Mesothelial cell of epicardium (in vitro differentiated cells): ENCODE measurements around the gene LAMTOR2. TPM values are rescaled to one million over a fixed set of nuclear protein-coding genes. Genes with fewer than 3 reads are reported as not detected.

ENCODE experiments used
- DNase-seq, 2 experiments: peaks; one replicate each; pipeline ENCODE4 v3.0.0; 2021; ENCODE audit warnings: low spot score in 2 of 2; ENCODE audit not compliant: unreplicated experiment in 2 of 2
- H3K27ac Mint-ChIP-seq: 2 replicates; pipeline ENCODE4 v1.8.0; 2021; ENCODE audit warnings: mixed read lengths
- H3K27me3 Mint-ChIP-seq: 2 replicates; pipeline ENCODE4 v1.8.0; 2021; ENCODE audit warnings: low read depth, mixed read lengths
- H3K36me3 Mint-ChIP-seq: 2 replicates; pipeline ENCODE4 v1.8.0; 2021; ENCODE audit warnings: mixed read lengths
- H3K4me1 Mint-ChIP-seq: 2 replicates; pipeline ENCODE4 v1.8.0; 2021; ENCODE audit warnings: mixed read lengths
- H3K4me3 Mint-ChIP-seq: 2 replicates; pipeline ENCODE4 v1.8.0; 2021; ENCODE audit warnings: mild to moderate bottlenecking, moderate library complexity, mixed read lengths
- H3K9me3 Mint-ChIP-seq: 2 replicates; pipeline ENCODE4 v1.8.0; 2021; ENCODE audit warnings: mixed read lengths
- total RNA-seq: library from RNA; stranded (reverse); gene quantifications from 3 replicates; pipeline ENCODE4 v1.2.1, GENCODE V29; 2021
- TF ChIP-seq, protein P1 (sequence below): fragments of 200-600 bp; sonication (generic); IDR thresholded peaks from one replicate; pipeline ENCODE4 v1.5.0; 2021; ENCODE audit warnings: antibody characterized with exemption; ENCODE audit not compliant: unreplicated experiment

LAMTOR2 gene
- total RNA-seq, 1 donor from 2014 or later, result 39.5 TPM

DNA sequence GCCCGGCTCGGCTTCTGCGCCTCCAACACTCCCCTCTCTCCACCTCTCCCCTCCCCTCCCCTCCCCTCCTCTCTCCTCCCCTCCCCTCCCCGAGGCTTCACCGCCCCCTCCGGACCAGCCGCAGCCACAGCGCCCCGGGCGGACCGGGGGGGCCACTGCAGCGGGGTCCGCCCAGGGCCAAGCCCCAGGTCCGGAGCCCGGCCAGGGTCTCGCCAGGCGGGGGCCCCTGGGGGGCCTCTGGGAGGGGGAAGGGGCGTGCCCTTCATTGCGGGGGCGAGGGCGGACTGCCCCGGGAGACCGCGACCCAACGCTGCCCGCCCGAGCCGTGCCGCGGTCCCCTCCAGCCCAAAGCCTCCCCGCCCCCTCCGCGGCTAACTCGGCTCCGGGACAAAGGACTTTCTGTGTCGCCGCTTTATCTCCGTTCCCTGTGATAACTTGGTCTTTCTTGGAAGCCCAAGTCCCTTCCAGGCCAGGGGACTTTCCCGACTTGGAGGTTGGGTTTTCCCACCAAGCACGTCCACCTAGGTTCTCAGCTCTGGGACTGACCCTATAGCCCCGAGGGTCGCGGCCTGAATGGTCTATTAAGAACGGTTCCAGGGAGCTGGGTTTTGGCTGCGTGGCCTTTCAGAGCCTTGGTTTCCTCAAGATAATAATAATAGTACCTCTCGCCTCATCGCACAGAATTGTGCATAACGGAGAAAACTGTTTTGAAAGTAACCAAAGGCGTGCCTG, 648 bp upstream of the LAMTOR2 start, which contains the start of gene UBQLN4:
TSS of gene UBQLN4 (minus strand) at position 31 of the 732 bp plus-strand sequence. CDS start 97 bp downstream, outside the sequence.
- H3K9me3 Mint-ChIP-seq, result no peaks in the 10 kb centered on the region
- H3K4me1 Mint-ChIP-seq, result peaks cover 21% of the 10 kb centered on the region
- peak within 1 kb of the TSS; percentile 96 for H3K4me3 Mint-ChIP-seq
- H3K36me3 Mint-ChIP-seq, result peaks cover 8% of the 10 kb centered on the region
- TF ChIP-seq, protein P1, sequence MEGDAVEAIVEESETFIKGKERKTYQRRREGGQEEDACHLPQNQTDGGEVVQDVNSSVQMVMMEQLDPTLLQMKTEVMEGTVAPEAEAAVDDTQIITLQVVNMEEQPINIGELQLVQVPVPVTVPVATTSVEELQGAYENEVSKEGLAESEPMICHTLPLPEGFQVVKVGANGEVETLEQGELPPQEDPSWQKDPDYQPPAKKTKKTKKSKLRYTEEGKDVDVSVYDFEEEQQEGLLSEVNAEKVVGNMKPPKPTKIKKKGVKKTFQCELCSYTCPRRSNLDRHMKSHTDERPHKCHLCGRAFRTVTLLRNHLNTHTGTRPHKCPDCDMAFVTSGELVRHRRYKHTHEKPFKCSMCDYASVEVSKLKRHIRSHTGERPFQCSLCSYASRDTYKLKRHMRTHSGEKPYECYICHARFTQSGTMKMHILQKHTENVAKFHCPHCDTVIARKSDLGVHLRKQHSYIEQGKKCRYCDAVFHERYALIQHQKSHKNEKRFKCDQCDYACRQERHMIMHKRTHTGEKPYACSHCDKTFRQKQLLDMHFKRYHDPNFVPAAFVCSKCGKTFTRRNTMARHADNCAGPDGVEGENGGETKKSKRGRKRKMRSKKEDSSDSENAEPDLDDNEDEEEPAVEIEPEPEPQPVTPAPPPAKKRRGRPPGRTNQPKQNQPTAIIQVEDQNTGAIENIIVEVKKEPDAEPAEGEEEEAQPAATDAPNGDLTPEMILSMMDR, result no peak
- peak; percentile 80 to 81 for DNase-seq
- H3K27ac Mint-ChIP-seq, result peak within 1 kb of the TSS; percentile 99
- no peaks in the 10 kb centered on the region for H3K27me3 Mint-ChIP-seq

- Mint-ChIP-seq H3K4me1 (peaks cover 21% of the 10 kb centered on the region), H3K27ac (peak overlapping the region; percentile 99), H3K9me3 (no peaks in the 10 kb centered on the region), H3K36me3 (no peaks in the 10 kb centered on the region), H3K4me3 (peak overlapping the region; percentile 96), H3K27me3 (no peaks in the 10 kb centered on the region)
- TF ChIP-seq, protein P1, result no peak
- DNase-seq, result no peak
Observed at GRCh38 chr1:156055281-156056048, 883 bp downstream of the LAMTOR2 start.

DNA sequence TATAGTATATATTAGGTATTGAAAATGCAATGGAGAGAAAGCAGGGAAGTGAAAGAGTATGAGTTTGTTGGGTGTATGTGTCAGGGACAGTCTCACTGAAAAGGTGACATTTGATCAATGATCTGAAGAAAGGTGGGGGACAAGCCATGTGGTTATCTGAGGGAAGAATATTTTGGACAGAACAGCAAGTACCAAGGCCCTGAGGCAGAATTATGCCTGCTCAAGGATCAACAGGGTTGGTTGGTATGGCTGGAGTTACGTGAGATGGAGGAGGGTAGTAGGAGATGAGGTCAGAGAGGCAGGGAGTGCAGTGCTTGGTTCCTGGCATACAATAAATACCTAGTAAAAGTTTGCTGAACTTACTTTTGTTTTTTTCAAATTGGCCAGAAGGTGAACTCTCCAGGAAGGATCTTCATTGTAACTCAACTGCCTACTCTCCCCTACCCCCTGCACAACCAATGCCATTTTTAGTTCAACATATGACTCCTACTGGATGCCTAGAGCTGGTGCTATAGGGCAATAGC, 1.8 kb downstream of the LAMTOR2 start:
- TF ChIP-seq, protein P1, result no peak
- Mint-ChIP-seq H3K36me3 (no peaks in the 10 kb centered on the region), H3K27ac (no peak overlapping the region), H3K9me3 (no peaks in the 10 kb centered on the region), H3K27me3 (no peaks in the 10 kb centered on the region), H3K4me1 (peaks cover 28% of the 10 kb centered on the region), H3K4me3 (peak overlapping the region; percentile 11)
- no peak for DNase-seq

DNA sequence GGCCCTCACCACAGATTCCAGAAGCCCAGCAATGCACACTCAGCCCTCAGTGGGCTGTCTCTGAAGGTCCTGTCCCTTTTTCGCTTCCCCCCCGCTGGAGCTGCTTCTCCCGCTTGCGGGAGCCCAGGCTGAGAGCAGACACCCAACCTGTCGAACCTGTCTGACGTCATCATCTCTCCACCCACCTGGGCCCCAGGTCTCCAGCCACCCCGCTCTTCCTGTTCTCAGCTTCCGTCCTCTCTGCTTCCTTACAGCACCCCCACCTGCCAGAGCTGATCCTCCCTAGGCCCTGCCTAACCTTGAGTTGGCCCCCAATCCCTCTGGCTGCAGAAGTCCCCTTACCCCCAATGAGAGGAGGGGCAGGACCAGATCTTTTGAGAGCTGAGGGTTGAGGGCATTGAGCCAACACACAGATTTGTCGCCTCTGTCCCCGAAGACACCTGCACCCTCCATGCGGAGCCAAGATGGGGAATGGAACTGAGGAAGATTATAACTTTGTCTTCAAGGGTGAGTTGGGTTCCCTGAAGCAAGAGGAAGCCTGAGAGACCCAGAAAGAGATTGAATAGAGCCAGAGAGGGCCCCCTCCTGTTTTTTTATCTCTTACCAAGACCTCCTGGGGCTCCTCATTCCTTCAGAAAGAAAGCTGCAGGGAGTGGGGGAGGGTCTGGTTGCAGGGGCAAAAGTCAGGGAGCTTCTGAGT, 6.5 kb downstream of the LAMTOR2 start, which contains the start of gene RAB25:
TSS of gene RAB25 (plus strand) at position 224 of the 700 bp plus-strand sequence. CDS start at position 465, 241 bp downstream.
- Mint-ChIP-seq H3K9me3 (no peaks in the 10 kb centered on the region), H3K27me3 (no peaks in the 10 kb centered on the region), H3K36me3 (no peaks in the 10 kb centered on the region), H3K4me1 (peaks cover 18% of the 10 kb centered on the region), H3K4me3 (peak within 1 kb of the TSS; percentile 75), H3K27ac (peak within 1 kb of the TSS; percentile 94)
- DNase-seq, result peak in 1 of 2 experiments; percentile 70
- TF ChIP-seq, protein P1, result no peak

GRCh38 chr1:156062189-156062588, 7.6 kb downstream of the LAMTOR2 start:
- Mint-ChIP-seq H3K27me3 (no peaks in the 10 kb centered on the region), H3K4me3 (peak overlapping the region; percentile 75), H3K4me1 (peaks cover 18% of the 10 kb centered on the region), H3K27ac (peak overlapping the region; percentile 94), H3K9me3 (no peaks in the 10 kb centered on the region), H3K36me3 (peaks cover 1% of the 10 kb centered on the region)
- TF ChIP-seq, protein P1, result no peak
- no peak for DNase-seq
